ENCODE measurements around the gene FAM50A.
"Not testable (repeated sequence)": the region's sequence is repeated elsewhere in the genome, so short reads cannot be mapped to it uniquely, and the experiment has no call there.

The FAM50A gene

DNA sequence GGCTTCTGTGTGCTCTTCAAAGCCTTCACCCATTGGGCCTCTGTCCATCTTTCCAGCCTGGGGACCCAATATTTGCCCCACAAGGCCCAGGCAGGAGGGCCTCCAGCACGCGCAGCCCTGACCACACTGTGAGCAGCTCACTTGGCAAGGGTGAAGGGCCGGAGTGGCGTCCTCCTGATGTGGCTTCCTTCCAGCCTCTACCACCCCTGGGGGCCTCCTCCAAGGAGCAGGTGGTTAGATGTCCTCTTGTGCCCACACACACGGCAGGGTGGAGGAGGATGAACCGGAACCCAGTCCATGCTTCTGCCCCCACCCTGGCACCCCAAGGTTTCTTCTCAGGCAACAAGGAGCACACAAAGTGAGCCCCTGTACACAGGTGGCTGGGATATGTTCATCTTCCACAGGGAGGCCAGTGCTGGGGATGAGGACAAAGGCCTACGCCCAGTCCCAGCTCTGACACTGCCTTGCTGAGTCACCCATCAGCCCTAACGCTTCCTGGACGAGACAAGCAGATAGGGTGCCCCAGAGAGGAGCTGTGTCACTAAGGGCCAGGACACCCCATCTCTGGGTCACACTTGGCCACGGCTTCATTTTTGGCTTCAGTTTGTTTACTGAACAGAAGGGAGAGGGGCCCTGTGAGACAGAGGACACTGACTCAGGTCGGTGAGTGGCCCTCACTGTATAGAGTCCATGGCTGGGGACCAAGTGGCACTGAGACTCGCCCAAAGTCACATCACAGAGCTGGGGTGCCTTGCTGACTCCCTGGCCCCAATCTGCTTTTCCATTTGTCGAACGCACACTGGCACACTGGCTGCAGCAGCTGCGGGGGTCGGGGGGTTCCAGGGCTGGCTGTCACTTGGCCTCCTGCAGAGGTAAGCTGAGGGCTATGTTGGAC is 40.6 kb downstream of the FAM50A start:
- peak; percentile 31 for DNase-seq (ENCODE audit: low spot score)

GRCh38 chrX:154485150-154486051 is 41.5 kb downstream of the FAM50A start:
- DNase-seq (ENCODE audit: low spot score) = no peak

DNA sequence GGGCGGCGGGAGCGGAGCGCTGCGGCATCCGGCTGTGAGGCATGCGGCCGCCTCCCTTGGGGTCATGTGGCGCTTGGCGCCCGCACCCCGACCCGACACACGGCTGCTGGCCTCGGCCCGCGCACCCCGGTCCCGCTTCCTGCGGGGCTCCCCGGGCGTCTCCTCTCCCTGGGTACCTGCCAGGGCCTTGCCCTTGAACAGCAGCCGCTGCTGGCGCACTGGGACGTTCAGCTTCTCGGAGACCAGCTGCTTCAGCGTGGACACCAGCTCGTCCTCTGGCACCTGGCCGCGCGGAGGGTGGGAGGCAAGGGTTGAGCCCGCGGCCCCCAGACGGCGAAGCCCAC is 42.1 kb downstream of the FAM50A start:
- DNase-seq (ENCODE audit: low spot score) = peak; percentile 12

DNA sequence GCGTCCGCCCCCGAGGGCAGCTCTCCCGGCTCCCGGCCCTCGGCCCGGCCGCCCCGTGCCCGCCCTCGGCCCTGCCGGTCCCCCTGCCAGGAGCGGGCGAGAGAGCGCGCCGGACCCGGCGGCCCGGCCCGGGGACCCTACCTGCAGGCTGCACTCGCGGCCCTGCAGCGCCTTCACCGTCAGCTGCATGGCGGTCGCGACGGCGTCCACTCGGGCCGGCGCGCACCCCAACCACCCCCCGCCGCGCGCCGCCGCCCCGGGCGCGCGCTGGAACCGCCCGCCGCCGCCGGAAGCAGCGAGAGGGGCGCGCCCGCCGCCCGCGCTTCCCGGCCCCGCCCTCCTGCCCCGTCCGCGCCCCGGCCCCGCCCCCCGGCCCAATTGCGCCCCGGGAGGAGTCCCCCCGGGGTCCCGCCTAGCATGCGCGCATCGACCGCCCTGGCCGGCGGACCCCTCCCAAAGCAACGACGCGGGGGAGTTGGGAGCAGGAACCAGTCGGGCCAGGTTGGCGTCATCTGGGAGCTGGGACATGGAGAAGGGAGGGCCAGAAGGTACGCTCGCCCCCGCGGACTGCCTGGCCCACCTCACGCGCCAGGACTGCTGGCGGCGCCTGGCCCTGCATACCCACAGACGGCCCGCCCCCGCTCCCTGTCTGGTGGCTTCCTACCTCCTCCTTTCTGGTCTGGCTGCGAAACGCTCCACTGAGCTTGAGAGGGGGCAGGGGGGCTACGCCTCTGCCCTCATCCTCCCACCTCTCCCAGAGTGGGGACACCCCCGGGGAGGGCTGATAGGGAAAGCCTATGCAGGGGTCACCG is 42.7 kb downstream of the FAM50A start, which contains the start of gene UBL4A:
Gene UBL4A, minus strand, starts transcription at position 220 of the 812 bp plus-strand sequence. Its CDS starts 31 bp downstream, at position 189.
- peak; percentile 68 for DNase-seq (ENCODE audit: low spot score)

DNA sequence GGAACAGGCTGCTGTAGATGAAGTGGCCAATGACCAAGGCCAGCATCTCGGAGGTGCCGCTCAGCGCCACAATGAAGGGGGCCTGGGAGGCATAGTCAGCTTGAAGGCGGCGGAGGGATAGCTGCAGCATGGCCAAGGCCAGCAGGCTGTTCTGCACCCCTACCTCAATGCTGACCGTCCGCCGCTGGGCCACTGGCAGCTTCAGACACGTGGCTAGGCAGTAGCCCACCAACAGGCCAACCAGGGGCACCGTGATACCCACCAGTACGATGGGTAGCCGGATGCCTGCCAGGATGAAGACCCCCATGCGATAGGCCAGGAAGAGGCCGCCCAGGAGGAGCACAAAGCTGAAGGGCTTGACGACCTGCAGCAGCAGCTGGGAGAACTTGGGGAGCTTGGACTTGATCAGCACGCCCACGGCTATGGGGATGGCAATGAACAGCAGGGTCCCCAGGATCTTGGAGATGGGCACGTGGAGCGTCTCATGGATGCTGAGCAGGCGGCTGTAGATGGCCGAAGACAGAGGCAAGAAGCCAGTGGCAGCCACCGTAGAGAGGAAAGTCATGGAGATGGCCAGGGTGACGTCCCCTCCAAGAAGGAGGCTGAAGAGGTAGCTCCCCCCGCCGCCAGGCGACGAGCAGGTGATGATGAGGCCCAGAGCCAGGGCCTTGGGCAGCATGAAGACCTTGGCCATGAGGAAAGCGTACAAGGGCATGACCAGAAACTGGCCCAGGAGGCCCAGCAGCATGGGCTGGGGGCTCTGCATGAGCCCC is 43.8 kb downstream of the FAM50A start:
- no peak for DNase-seq (ENCODE audit: low spot score)

GRCh38 chrX:154488336-154489075 is 44.6 kb downstream of the FAM50A start:
- no peak for DNase-seq (ENCODE audit: low spot score)

DNA sequence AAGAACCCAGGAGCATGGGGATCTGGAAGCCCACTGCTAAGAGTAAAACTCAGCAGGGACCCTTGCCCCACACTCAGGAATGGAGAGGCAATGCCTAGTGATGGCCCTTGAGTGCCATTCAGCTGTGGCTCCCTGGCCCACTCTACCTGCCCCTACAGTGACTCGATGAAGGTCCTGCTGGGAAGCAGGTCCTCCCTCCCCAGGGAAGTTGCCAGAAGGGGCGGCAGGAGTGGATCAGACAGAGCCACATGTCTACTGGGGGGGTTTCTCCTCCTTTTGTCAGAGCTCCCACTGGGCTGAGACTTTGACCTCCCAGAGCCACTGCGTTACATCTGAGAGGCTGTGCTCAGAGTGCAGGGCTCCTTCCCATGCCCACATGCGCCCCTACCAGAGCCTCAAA is 45.2 kb downstream of the FAM50A start:
- DNase-seq (ENCODE audit: low spot score) = no peak

DNA sequence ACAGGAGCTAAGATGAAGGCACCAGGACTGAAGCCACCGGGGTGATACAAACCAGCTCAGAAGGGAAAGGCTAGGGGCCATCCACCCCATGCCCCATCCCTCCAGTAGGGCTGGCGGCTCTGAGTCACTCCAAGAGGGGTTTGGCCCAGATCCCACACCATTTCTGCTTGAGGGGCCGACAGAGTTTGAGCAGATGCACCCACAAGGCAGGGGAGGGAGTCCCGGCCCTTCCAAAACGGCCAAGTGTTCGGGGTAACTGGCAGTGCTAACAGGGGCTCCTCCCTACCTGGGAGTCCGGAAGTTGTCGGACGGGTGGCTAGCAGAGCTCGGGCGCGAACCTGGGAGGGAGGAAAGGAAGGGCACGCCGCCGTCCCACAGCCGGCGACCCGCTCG is 46.1 kb downstream of the FAM50A start:
- peak; percentile 53 for DNase-seq (ENCODE audit: low spot score)

DNA sequence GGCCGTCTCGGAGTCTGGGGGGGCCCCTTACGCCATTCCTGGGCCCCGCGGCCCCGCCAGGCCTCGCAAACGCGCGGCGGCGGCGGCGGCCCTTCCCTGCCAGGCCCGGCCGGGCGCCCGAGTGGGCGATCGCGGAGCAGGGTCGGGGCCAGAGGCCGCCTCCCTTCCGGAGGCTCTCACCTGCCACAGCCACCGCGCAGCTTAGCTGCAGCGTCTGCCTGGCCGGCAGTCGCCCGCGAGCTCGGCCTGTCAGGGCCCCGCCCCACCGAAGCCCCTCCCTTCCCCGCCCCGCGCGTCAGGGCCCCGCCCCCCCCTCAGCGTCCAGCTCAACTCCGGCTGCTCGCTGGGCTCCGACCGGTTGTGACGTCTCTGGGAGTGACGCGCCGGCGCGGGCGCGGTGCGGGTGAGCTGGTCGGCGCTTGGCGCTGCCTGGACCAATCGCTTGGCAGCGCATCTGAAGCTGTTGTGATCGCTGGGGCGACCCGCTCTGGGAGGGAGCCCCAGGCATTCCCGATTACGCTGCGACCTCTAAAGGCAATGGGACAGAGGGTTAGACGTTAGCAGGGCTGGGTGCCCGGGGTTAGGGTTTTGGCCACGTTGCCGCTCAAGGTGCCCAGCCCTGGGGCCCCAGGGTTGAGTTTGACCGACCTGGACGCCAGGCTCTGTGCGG is 46.6 kb downstream of the FAM50A start, which contains the start of gene SLC10A3:
Gene SLC10A3, minus strand, starts transcription at position 216 of the 670 bp plus-strand sequence. CDS start 1,689 bp downstream, outside the sequence.
- DNase-seq (ENCODE audit: low spot score) = peak; percentile 94

DNA sequence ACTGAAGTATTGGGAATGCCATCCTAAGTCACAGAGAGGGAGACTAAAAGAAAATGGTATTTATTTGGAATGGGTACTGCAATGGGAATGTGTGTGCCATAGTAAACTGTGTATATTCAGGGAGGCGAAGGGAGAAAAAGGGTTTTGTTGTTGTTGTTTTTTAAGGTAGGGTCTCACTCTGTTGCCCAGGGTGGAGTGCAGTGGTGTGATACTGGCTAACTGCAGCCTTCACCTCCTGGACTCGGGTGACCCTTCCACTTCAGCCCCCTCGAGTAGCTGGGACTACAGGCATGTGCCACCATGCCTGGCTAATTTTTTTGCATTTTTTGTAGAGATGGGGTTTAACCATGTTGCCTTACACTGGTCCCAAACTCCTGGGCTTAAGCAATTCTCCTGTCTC is 50.8 kb downstream of the FAM50A start:
- no peak for DNase-seq (ENCODE audit: low spot score)

DNA sequence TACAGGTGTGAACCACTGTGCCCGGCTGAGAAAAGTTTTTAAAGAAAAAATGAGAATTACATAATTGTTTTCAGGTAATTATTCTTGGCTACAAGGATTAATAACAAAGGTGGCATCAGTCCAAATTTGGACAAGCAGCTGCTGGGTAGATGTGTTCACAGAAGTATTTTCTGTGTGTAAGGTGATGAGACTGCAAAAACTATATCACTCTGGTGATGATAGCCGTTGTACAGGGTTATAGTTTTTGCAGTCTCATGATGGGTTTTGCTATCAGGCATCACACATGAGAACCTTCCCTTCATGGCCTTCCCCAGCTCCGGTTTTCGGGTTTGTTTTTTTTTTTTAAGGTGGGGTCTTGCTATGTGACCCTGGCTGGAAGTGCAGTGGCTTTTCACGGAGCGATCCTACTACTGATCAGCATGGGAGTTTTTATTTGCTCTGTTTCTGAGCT is 51.6 kb downstream of the FAM50A start:
- DNase-seq (ENCODE audit: low spot score) = no peak

GRCh38 chrX:154496591-154497137 is 52.7 kb downstream of the FAM50A start:
- not testable (repeated sequence) for DNase-seq (ENCODE audit: low spot score)
